Mesenteric fat pad (tissue), 1 donor: ENCODE results near the gene CEP131. TPM values are rescaled to one million over a fixed set of nuclear protein-coding genes. Genes with fewer than 3 reads are reported as not detected.

Experiments used
- DNase-seq: peaks from one replicate; pipeline ENCODE4 v3.0.0-alpha.2; 2020; ENCODE audit warnings: low spot score
- long read RNA-seq: library from polyadenylated mRNA; unstranded; transcript quantifications from one replicate; pipeline ENCODE4 v2.0.0, GENCODE V29; 2020
- total RNA-seq: library from RNA; stranded (reverse); fragmentation: NEBNext Ultra II Directional; extraction: Animal tissue kit (Norgen Biotek cat#: 25700); gene quantifications from one replicate; pipeline ENCODE4 v1.2.1, GENCODE V29; 2021
- donor health status: DM: yes; HTN: yes; CAD: no.

The CEP131 gene
- total RNA-seq = 3.4 TPM
- long read RNA-seq, partial matches to known transcripts = 6 of 13 reads
- long read RNA-seq, other reads (novel, unspliced or antisense) = 6 of 13 reads

- peak; percentile 100 for DNase-seq
Measured at GRCh38 chr17:81222906-81223761, at the start of gene CEP131. TSS of gene CEP131 (minus strand) at chr17:81222965. CDS start at chr17:81220056, 2,909 bp downstream.

DNA sequence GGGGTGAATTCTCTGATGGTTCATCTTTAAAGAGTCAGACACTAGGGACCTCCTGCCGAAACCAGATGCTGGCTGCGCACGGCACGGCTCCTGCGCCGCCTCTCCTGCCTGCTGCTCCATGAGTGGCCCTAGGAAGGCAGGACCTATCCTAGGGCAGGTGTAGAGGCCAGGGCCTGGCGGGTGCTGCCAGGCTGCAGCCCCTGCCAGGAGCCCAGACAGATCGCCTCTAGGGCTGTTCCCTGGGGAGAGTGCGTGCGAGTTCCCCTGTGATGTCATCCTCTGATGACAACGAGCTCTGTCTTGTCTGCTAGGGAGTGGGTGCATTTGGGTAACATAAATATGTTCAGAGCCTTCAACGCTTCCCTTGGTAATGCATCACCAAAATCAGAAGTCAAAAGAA, 48.5 kb upstream of the CEP131 start:
- no peak for DNase-seq

- no peak for DNase-seq
Measured at GRCh38 chr17:81270279-81270678, 47.5 kb upstream of the CEP131 start.

DNA sequence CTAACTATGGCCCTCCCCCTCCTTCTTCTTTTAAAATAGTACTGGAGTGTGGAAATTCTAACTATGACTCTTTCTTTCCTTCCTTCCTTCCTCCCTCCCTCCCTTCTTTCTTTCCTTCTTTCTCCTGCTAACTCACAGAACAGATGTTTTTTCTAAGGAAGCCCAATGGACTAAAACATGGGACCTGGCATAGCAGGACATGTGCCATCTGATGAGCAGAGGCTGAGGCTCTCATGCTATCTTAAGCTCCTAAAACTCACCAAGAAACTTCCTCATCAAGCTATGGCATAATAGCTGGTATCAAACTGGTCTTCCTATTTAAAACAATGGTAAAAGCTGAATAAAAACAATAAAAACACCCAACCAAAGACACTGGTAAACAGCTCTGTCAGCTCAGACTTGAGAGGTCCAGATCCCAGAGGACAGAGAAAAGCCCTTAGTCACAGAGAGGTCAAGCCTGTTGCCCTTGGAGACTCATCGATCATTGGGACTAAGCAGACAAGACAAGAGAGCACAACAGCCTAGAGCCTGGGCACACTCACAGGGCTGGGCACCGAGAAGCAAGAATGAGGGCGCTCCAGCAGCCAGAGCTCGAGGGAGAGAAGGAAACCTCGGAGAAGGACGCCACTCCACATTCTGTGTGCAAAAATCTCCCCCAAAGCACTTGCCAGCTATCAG, 44.8 kb upstream of the CEP131 start:
- DNase-seq = no peak

- DNase-seq = no peak
Measured at GRCh38 chr17:81265576-81265975, 42.8 kb upstream of the CEP131 start.

- DNase-seq = no peak
Measured at GRCh38 chr17:81264640-81265039, 41.9 kb upstream of the CEP131 start.

GRCh38 chr17:81263371-81264181, 40.8 kb upstream of the CEP131 start:
- DNase-seq = no peak

DNA sequence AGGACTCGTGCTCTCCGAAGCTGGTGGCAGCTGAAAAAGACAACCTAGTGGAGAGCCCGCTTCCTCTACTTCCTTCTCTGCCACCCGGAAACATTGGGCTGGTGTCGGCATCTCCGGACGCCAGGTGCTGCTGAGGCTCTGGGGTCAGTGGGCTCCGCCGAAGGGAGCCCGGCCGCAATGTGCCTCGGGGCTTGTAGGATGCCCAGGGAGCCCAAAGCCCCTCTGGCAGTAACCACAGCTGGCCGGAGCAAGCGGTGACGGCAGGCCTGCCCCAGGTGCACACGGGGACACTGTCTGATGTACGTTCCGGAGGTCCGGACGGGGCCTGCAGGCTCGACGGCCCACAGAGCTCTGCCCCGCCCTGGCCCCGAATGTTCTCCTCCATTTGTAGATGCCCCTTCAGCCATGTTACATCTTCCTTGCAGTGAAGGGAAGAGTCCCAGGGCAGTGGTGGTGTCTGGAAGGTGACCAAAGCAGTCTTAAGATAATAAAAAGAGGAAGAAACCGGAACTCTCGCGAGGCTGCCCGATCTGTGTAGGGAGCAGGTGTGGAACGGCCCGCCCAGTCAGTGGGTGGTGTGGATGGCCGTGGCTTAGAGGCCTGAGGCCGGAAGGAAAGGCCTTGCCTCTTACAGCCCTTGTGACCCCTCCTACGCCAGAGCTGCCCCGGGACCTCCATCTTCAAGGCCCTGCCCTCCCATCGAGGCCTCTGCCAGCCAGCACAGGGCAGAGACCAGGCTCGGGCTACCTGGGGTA, 39.0 kb upstream of the CEP131 start:
- no peak for DNase-seq

DNA sequence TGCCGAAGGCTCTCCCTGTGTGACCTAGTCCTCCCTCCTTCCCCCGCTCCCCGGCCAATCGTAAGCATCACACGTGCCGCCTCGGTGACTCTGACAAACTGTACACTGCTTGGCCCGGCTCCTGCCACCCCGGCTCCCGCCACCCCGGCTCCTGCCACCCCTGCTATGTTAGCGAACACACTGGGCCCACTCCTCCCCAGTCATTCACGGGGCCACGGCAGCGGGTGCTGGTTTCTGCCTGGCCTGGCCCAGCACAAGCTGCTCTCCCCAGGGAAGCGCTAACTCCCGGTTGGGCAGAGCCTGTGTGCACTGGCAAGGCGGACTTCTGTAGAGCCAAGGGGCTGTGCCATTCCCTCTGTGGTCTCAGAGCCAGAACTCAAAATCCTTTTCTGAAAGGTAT, 38.3 kb upstream of the CEP131 start:
- DNase-seq = no peak

GRCh38 chr17:81260641-81261040, 37.9 kb upstream of the CEP131 start:
- DNase-seq = no peak

GRCh38 chr17:81260171-81260570, 37.4 kb upstream of the CEP131 start:
- DNase-seq = no peak

GRCh38 chr17:81259058-81259605, 36.4 kb upstream of the CEP131 start:
- no peak for DNase-seq

DNA sequence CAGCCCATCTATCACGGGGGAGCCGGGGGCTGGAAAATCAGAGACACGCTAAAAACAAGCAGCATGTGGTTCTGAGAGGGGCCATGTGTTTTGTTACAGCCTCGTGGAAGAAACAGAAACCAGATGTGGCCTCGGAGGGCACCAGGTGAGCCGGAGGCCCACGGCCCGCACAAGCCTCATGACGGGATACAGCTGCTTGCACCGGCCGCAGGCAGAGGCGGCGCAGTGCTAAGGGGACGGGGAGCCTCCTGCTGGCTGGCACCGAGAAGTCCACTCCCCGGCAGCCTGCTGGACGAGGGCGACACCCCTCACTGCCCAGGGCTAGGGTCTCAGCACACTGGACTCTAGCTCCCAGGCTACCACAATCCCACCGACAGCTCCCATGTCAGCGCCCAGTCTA, 35.5 kb upstream of the CEP131 start:
- DNase-seq = no peak

- DNase-seq = no peak
Measured at GRCh38 chr17:81257533-81257932, 34.8 kb upstream of the CEP131 start.

- DNase-seq = no peak
Measured at GRCh38 chr17:81256616-81257015, 33.9 kb upstream of the CEP131 start.

DNA sequence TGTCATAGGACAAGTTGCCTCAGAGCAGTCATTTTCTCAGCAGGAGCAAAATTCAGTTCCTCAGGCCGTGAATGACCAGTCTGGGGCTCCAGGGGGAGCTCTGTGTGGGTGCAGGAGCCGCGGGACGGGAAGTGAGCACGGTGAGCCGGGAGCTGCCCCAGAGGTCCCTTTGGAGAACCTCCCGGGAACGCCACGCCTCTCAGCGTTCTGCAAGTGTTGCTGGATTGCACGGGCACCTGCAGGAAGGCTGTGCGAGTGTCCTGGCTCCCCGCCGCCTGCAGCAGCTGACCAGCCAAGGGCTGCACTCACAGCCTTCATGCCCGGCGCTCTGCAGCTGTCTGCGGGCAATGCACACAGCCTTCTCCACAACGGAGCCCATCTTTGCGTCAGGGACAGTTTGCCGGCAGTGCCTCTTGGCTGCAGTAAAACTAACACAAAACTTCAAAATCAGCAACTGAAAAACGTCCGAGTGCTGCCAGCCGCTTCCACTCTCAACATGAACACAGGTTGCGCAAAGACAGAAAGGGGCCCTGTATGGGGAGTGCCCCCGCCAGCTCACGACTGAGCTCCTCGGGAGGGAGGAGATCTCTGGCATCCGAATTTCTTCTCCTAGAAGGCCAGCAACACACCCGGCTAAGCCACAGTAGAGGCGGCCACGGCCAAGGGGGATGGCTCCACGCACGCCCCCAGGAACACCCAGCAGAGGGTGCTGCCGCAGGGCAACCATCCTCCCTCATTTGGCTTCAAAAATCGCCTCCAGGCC, 32.4 kb upstream of the CEP131 start:
- DNase-seq = no peak

DNA sequence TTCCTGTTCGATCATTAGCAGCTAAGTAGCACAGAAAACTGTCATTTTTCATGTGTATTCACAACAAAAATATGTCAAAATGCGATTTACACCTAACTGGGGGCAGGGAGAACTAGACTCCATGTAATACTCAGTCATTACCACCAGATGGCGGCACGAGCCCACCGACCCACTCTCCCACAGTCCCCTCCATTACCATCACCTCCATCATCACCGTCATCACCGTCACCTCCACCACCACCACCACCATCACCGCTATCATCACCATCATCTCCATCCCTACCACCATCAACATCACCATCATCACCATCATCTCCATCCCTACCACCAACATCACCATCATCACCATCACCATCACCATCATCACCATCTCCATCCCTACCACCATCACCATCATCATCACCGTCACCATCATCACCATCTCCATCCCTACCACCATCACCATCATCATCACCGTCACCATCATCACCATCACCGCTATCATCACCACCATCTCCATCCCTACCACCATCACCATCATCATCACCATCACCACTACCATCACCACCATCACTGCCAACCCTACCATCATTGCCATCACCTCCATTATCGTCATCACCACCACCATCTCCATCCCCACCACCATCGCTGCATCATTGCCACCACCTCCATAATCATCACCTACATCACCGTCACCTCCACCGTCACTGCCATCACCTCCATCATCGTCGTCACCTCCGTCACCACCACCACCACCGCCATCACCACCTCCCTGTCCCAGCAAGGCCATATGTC, 30.8 kb upstream of the CEP131 start:
- DNase-seq = no peak

DNA sequence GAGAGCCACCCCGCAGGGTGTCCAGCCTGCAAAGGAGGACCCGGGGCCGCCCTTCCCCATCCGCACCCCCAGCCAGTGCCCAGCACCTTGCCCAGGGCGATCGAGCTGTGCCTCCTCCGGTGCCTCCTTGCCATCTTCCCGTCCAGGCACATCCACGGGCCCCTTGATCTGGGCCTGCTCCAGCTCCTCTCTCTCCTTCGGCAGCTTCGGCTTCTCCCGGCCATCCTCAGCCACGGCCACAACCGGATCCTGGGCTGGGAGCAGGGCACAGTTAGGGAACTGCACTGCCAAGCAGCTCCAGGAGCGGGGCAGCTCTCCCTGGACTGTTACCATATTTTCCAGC, 30.2 kb upstream of the CEP131 start:
- DNase-seq = no peak

- no peak for DNase-seq
Measured at GRCh38 chr17:81252326-81252986, 29.7 kb upstream of the CEP131 start.
